Measurements from ENCODE around the gene NEUROD2.

The NEUROD2 gene

GRCh38 chr17:39634384-39634871 lies 26.7 kb upstream of the NEUROD2 start:
- no peak for DNase-seq (ENCODE audit: low read depth)

GRCh38 chr17:39633570-39634183 lies 26.0 kb upstream of the NEUROD2 start:
- no peak for DNase-seq (ENCODE audit: low read depth)

GRCh38 chr17:39632153-39632941 lies 24.6 kb upstream of the NEUROD2 start:
- no peak for DNase-seq (ENCODE audit: low read depth)

GRCh38 chr17:39631403-39631802 lies 23.7 kb upstream of the NEUROD2 start:
- no peak for DNase-seq (ENCODE audit: low read depth)

- DNase-seq (ENCODE audit: low read depth), result no peak
Observed at GRCh38 chr17:39629898-39630297, 22.2 kb upstream of the NEUROD2 start.

GRCh38 chr17:39629494-39629880 lies 21.8 kb upstream of the NEUROD2 start:
- DNase-seq (ENCODE audit: low read depth), result no peak

GRCh38 chr17:39628655-39629493 lies 21.2 kb upstream of the NEUROD2 start:
- DNase-seq (ENCODE audit: low read depth), result no peak

- no peak for DNase-seq (ENCODE audit: low read depth)
Observed at GRCh38 chr17:39627712-39628516, 20.2 kb upstream of the NEUROD2 start.

- DNase-seq (ENCODE audit: low read depth), result no peak
Observed at GRCh38 chr17:39627047-39627711, 19.5 kb upstream of the NEUROD2 start.

- DNase-seq (ENCODE audit: low read depth), result no peak
Observed at GRCh38 chr17:39626171-39627046, 18.7 kb upstream of the NEUROD2 start, which contains the start of gene PPP1R1B. Gene PPP1R1B (plus strand): TSS chr17:39626952. CDS start chr17:39627393, 441 bp downstream.

GRCh38 chr17:39625198-39625785 lies 17.6 kb upstream of the NEUROD2 start:
- no peak for DNase-seq (ENCODE audit: low read depth)

- DNase-seq (ENCODE audit: low read depth), result no peak
Observed at GRCh38 chr17:39624313-39624712, 16.6 kb upstream of the NEUROD2 start.

- DNase-seq (ENCODE audit: low read depth), result peak; percentile 83
Observed at GRCh38 chr17:39623356-39623950, 15.7 kb upstream of the NEUROD2 start.

- no peak for DNase-seq (ENCODE audit: low read depth)
Observed at GRCh38 chr17:39622380-39623006, 14.8 kb upstream of the NEUROD2 start.

GRCh38 chr17:39621523-39622379 lies 14.0 kb upstream of the NEUROD2 start:
- DNase-seq (ENCODE audit: low read depth), result peak; percentile 84

GRCh38 chr17:39619786-39620101 lies 12.0 kb upstream of the NEUROD2 start:
- DNase-seq (ENCODE audit: low read depth), result no peak

- no peak for DNase-seq (ENCODE audit: low read depth)
Observed at GRCh38 chr17:39618956-39619785, 11.5 kb upstream of the NEUROD2 start.
